Gastrocnemius medialis (tissue), 4 donors: ENCODE data around the gene CARD8.

ENCODE experiments used
- CTCF ChIP-seq, 5 experiments: fragments of 450-650 bp in 3 of 5; fragments of 200-600 bp in 2 of 5; sonication (generic) in 2 of 5; IDR thresholded peaks in 4 of 5; conservative IDR thresholded peaks in 1 of 5; 1 replicate in 4 of 5; 2 replicates in 1 of 5; pipeline ENCODE4 v1.5.1; 2016 to 2019; ENCODE audit warnings: antibody characterized with exemption in 5 of 5, mild to moderate bottlenecking in 3 of 5, moderate library complexity in 3 of 5
- POLR2A ChIP-seq, 2 donors: fragments of 450-650 bp; IDR thresholded peaks; one replicate each; pipeline ENCODE4 v1.6.1; 2017; ENCODE audit warnings: antibody characterized with exemption in 2 of 2, mild to moderate bottlenecking in 2 of 2, moderate library complexity in 2 of 2

GRCh38 chr19:48292798-48293197, 37.1 kb upstream of the CARD8 start:
- TF ChIP-seq CTCF (IDR thresholded peaks at IDR 0.05 in 4 of 5, conservative IDR thresholded peaks at IDR 0.05 in 1 of 5) (no peak), POLR2A (IDR thresholded peaks at IDR 0.05) (no peak)
